CD8-positive, alpha-beta memory T cell (primary cell): ENCODE data around the gene RBAK. TPM values are rescaled to one million over a fixed set of nuclear protein-coding genes. Genes with fewer than 3 reads are reported as not detected.
"Not testable (repeated sequence)": the region's sequence is repeated elsewhere in the genome, so short reads cannot be mapped to it uniquely, and the experiment has no call there.

Source experiments
- CTCF ChIA-PET: fragments of 350-600 bp; sonication (Branson Sonifier 250); formaldehyde crosslinking; loops from one replicate; lab custom pipeline; 2021; ENCODE audit warnings: antibody characterized with exemption; lab: Charles Lee
- POLR2A ChIA-PET: fragments of 350-600 bp; sonication (Branson Sonifier 250); formaldehyde crosslinking; loops from one replicate; lab custom pipeline; 2021; ENCODE audit warnings: antibody characterized with exemption; lab: Charles Lee
- DNase-seq, 5 donors: peaks; one replicate each; pipeline versions ENCODE4 v3.0.0 to v3.0.0-alpha.2; 2020 to 2022; ENCODE audit warnings: mixed read lengths in 1 of 5
- H3K27ac ChIP-seq: one replicate; pipeline ENCODE4 v1.7.0; 2013; ENCODE audit warnings: low read depth, mild to moderate bottlenecking, low read length, moderate library complexity
- H3K27me3 ChIP-seq: 2 replicates; pipeline ENCODE4 v1.7.0; 2013; ENCODE audit warnings: low read length, mild to moderate bottlenecking; ENCODE audit not compliant: insufficient read depth, poor library complexity, severe bottlenecking
- H3K36me3 ChIP-seq: 2 replicates; pipeline ENCODE4 v1.7.0; 2013; ENCODE audit warnings: mild to moderate bottlenecking, low read length, moderate library complexity; ENCODE audit not compliant: insufficient read depth
- H3K4me1 ChIP-seq: 2 replicates; pipeline ENCODE4 v1.7.0; 2013; ENCODE audit warnings: mild to moderate bottlenecking, low read length, moderate library complexity; ENCODE audit not compliant: insufficient read depth
- H3K4me3 ChIP-seq: 2 replicates; pipeline ENCODE4 v1.7.0; 2013; ENCODE audit warnings: mild to moderate bottlenecking, low read length
- H3K9me3 ChIP-seq: 2 replicates; pipeline ENCODE4 v1.7.0; 2013; ENCODE audit warnings: mild to moderate bottlenecking, low read length
- H3K27ac Mint-ChIP-seq, 8 donors: one replicate each; pipeline ENCODE4 v1.8.0; 2020 to 2021; ENCODE audit warnings: mixed read lengths in 8 of 8, mild to moderate bottlenecking in 6 of 8, inconsistent platforms in 3 of 8, moderate library complexity in 3 of 8
- H3K27me3 Mint-ChIP-seq, 2 donors: one replicate each; pipeline ENCODE4 v1.8.0; 2020 to 2021; ENCODE audit warnings: mixed read lengths in 2 of 2, mild to moderate bottlenecking in 1 of 2, moderate library complexity in 1 of 2
- H3K36me3 Mint-ChIP-seq, 3 donors: one replicate each; pipeline ENCODE4 v1.8.0; 2020 to 2021; ENCODE audit warnings: mixed read lengths in 3 of 3, inconsistent platforms in 1 of 3, mild to moderate bottlenecking in 1 of 3
- H3K4me1 Mint-ChIP-seq, 3 donors: one replicate each; pipeline ENCODE4 v1.8.0; 2020 to 2021; ENCODE audit warnings: mixed read lengths in 3 of 3, inconsistent platforms in 1 of 3, mild to moderate bottlenecking in 1 of 3
- H3K4me3 Mint-ChIP-seq, 7 donors: one replicate each; pipeline ENCODE4 v1.8.0; 2020 to 2021; ENCODE audit warnings: mixed read lengths in 7 of 7, mild to moderate bottlenecking in 6 of 7, moderate library complexity in 4 of 7, inconsistent platforms in 2 of 7
- H3K9me3 Mint-ChIP-seq, 5 donors: one replicate each; pipeline ENCODE4 v1.8.0; 2020 to 2022; ENCODE audit warnings: mixed read lengths in 5 of 5, mild to moderate bottlenecking in 3 of 5, moderate library complexity in 2 of 5, inconsistent platforms in 1 of 5
- polyA plus RNA-seq: library from polyadenylated mRNA; unstranded; fragments of 300-500 nt; fragmentation: Illumina TruSeq; gene quantifications from one replicate; pipeline ENCODE4 v1.2.3, GENCODE V29; 2021
- total RNA-seq, 2 experiments: library from RNA; stranded (reverse); gene quantifications; one replicate each; pipeline ENCODE4 v1.2.3, GENCODE V29; 2021

RBAK gene
- total and polyA plus RNA-seq, 3 experiments from 2014 or later: 4.2 to 9.6 (median 9.3) TPM

GRCh38 chr7:5051731-5052130 is 6.1 kb downstream of the RBAK start:
- H3K27ac Mint-ChIP-seq, H3K27me3 Mint-ChIP-seq, H3K36me3 ChIP-seq: not testable (repeated sequence)

GRCh38 chr7:5053175-5053574 is 7.5 kb downstream of the RBAK start:
- no peaks in the 10 kb centered on the region for H3K9me3 ChIP-seq
- ChIA-PET POLR2A (no interaction called here), CTCF (no interaction called here)
- no peak for DNase-seq
- Mint-ChIP-seq H3K4me3 (peak overlapping the region in 1 of 7 donors; percentile 27), H3K4me1 (peaks cover 33 to 53% (median 49%) of the 10 kb centered on the region in 3 donors), H3K27ac (no peak overlapping the region), H3K9me3 (peaks cover 25 to 41% (median 36%) of the 10 kb centered on the region in 5 donors), H3K27me3 (no peaks in the 10 kb centered on the region), H3K36me3 (peaks cover 61 to 88% (median 86%) of the 10 kb centered on the region in 3 donors)
- H3K36me3 ChIP-seq: peaks cover 21% of the 10 kb centered on the region
- H3K27ac ChIP-seq: no peak overlapping the region
- no peaks in the 10 kb centered on the region for H3K27me3 ChIP-seq
- no peaks in the 10 kb centered on the region for H3K4me1 ChIP-seq
- H3K4me3 ChIP-seq: no peak overlapping the region

More at GRCh38 chr7:5051731-5052130, 6.1 kb downstream of the RBAK start:
- Mint-ChIP-seq H3K9me3 (peaks cover 25 to 35% (median 32%) of the 10 kb centered on the region in 5 donors), H3K36me3 (peaks cover 51 to 82% (median 73%) of the 10 kb centered on the region in 3 donors), H3K4me3 (peak overlapping the region in 3 of 7 donors; percentile 8 to 19 (median 13)), H3K4me1 (peaks cover 38 to 58% (median 55%) of the 10 kb centered on the region in 3 donors)
- H3K4me1 ChIP-seq, DNase-seq, H3K4me3 ChIP-seq, H3K27me3 ChIP-seq, H3K9me3 ChIP-seq, H3K27ac ChIP-seq, CTCF ChIA-PET, POLR2A ChIA-PET: not testable (repeated sequence)

DNA sequence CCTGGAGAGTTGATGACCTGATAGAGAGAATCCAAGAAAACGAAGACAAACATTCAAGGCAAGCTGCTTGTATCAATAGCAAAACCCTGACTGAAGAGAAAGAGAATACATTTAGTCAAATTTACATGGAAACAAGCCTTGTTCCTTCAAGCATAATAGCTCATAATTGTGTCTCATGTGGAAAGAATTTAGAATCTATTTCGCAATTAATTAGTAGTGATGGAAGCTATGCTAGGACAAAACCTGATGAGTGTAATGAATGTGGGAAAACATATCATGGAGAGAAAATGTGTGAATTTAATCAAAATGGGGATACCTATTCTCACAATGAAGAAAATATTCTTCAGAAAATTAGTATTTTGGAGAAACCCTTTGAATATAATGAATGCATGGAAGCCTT is 18.0 kb downstream of the RBAK start:
- H3K4me1 ChIP-seq: no peaks in the 10 kb centered on the region
- no peaks in the 10 kb centered on the region for H3K27me3 ChIP-seq
- no peak overlapping the region for H3K27ac ChIP-seq
- H3K4me3 ChIP-seq: peak overlapping the region; percentile 12
- H3K9me3 ChIP-seq: peaks cover 80% of the 10 kb centered on the region
- ChIA-PET POLR2A (no interaction called here), CTCF (no interaction called here)
- Mint-ChIP-seq H3K4me1 (no peaks in the 10 kb centered on the region), H3K27me3 (peaks cover 0 to 3% of the 10 kb centered on the region in 2 donors), H3K4me3 (no peak overlapping the region), H3K36me3 (peaks cover 43 to 92% (median 81%) of the 10 kb centered on the region in 3 donors), H3K27ac (no peak overlapping the region), H3K9me3 (peaks cover 72 to 99% (median 95%) of the 10 kb centered on the region in 5 donors)
- H3K36me3 ChIP-seq: peaks cover 57% of the 10 kb centered on the region
- DNase-seq: no peak

- Mint-ChIP-seq H3K4me1 (no peaks in the 10 kb centered on the region), H3K27ac (no peak overlapping the region), H3K27me3 (peaks cover 0 to 3% of the 10 kb centered on the region in 2 donors), H3K4me3 (no peak overlapping the region), H3K36me3 (peaks cover 37 to 92% (median 80%) of the 10 kb centered on the region in 3 donors), H3K9me3 (peaks cover 78 to 99% (median 95%) of the 10 kb centered on the region in 5 donors)
- Histone ChIP-seq H3K27ac (no peak overlapping the region), H3K4me3 (no peak overlapping the region), H3K27me3 (no peaks in the 10 kb centered on the region), H3K9me3 (peaks cover 81% of the 10 kb centered on the region), H3K4me1 (no peaks in the 10 kb centered on the region), H3K36me3 (peaks cover 49% of the 10 kb centered on the region)
- CTCF ChIA-PET: no interaction called here
- DNase-seq: no peak
- POLR2A ChIA-PET: no interaction called here
These were observed 18.9 kb downstream of the RBAK start for GRCh38 chr7:5064391-5065106.

GRCh38 chr7:5065107-5065407 is 19.4 kb downstream of the RBAK start:
- ChIA-PET CTCF (no interaction called here), POLR2A (no interaction called here)
- Histone ChIP-seq H3K36me3 (peaks cover 44% of the 10 kb centered on the region), H3K4me1 (no peaks in the 10 kb centered on the region), H3K4me3 (no peak overlapping the region), H3K9me3 (peaks cover 76% of the 10 kb centered on the region), H3K27me3 (no peaks in the 10 kb centered on the region), H3K27ac (no peak overlapping the region)
- no peaks in the 10 kb centered on the region for H3K4me1 Mint-ChIP-seq
- H3K9me3 Mint-ChIP-seq: peaks cover 73 to 99% (median 94%) of the 10 kb centered on the region in 5 donors
- no peak overlapping the region for H3K4me3 Mint-ChIP-seq
- peaks cover 0 to 3% of the 10 kb centered on the region in 2 donors for H3K27me3 Mint-ChIP-seq
- peaks cover 32 to 89% (median 75%) of the 10 kb centered on the region in 3 donors for H3K36me3 Mint-ChIP-seq
- no peak for DNase-seq
- H3K27ac Mint-ChIP-seq: no peak overlapping the region

GRCh38 chr7:5068521-5068920 is 22.9 kb downstream of the RBAK start:
- no peaks in the 10 kb centered on the region for H3K27me3 ChIP-seq
- Mint-ChIP-seq H3K27ac (no peak overlapping the region), H3K9me3 (peaks cover 57 to 88% (median 86%) of the 10 kb centered on the region in 5 donors), H3K4me1 (peaks cover 9 to 13% (median 10%) of the 10 kb centered on the region in 3 donors), H3K27me3 (peaks cover 12 to 13% of the 10 kb centered on the region in 2 donors), H3K4me3 (no peak overlapping the region), H3K36me3 (peaks cover 10 to 62% (median 42%) of the 10 kb centered on the region in 3 donors)
- H3K4me1 ChIP-seq: no peaks in the 10 kb centered on the region
- H3K36me3 ChIP-seq: peaks cover 14% of the 10 kb centered on the region
- POLR2A ChIA-PET: no interaction called here
- H3K27ac ChIP-seq: no peak overlapping the region
- peak overlapping the region; percentile 12 for H3K4me3 ChIP-seq
- H3K9me3 ChIP-seq: peaks cover 55% of the 10 kb centered on the region
- CTCF ChIA-PET: interaction anchor here (2.8 kb wide), 1 partner anchor 95 kb away, joined by 9 read pairs; no protein-coding TSS in a partner anchor
- no peak for DNase-seq

DNA sequence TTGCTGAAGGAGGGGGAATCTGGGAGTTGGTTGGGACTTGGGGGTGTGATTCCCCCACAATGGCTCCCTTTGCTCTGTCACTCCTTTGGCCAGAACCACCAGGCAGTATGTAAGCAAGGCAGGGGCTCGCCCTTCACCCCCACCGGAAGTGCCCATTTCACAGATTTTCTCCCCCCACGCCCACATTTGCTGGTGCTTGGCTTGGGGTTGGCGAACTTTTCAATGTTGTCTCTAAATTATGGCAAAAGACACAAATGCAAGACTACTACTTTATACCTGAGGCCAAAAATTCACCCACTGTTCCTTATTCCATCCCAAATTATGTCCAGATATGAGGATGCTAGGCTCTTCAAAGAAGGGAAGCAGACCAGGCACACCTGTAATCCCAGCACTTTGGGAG is 24.5 kb downstream of the RBAK start:
- H3K36me3 Mint-ChIP-seq: peaks cover 2 to 45% (median 25%) of the 10 kb centered on the region in 3 donors
- H3K9me3 Mint-ChIP-seq: peaks cover 44 to 73% (median 70%) of the 10 kb centered on the region in 5 donors
- no peak overlapping the region for H3K4me3 Mint-ChIP-seq
- no peak for DNase-seq
- H3K36me3 ChIP-seq: no peaks in the 10 kb centered on the region
- peaks cover 9 to 15% (median 11%) of the 10 kb centered on the region in 3 donors for H3K4me1 Mint-ChIP-seq
- POLR2A ChIA-PET: no interaction called here
- peaks cover 38% of the 10 kb centered on the region for H3K9me3 ChIP-seq
- CTCF ChIA-PET: interaction anchor here (0.7 to 2.8 kb wide), 2 partner anchors 15 to 96 kb away, joined by 3 to 9 read pairs; no protein-coding TSS in a partner anchor
- no peak overlapping the region for H3K4me3 ChIP-seq
- H3K27me3 Mint-ChIP-seq: peaks cover 13 to 14% of the 10 kb centered on the region in 2 donors
- H3K27ac ChIP-seq: no peak overlapping the region
- no peaks in the 10 kb centered on the region for H3K4me1 ChIP-seq
- H3K27me3 ChIP-seq: no peaks in the 10 kb centered on the region
- no peak overlapping the region for H3K27ac Mint-ChIP-seq

- not testable (repeated sequence) for DNase-seq, H3K27ac ChIP-seq
These were observed 29.5 kb downstream of the RBAK start for GRCh38 chr7:5075187-5075586.

More at GRCh38 chr7:5075187-5075586, 29.5 kb downstream of the RBAK start:
- H3K27me3 Mint-ChIP-seq: peaks cover 16 to 21% of the 10 kb centered on the region in 2 donors
- CTCF ChIA-PET, H3K4me3 ChIP-seq, H3K27ac Mint-ChIP-seq, POLR2A ChIA-PET, H3K27me3 ChIP-seq, H3K36me3 ChIP-seq, H3K4me1 ChIP-seq, H3K4me3 Mint-ChIP-seq, H3K9me3 ChIP-seq, H3K36me3 Mint-ChIP-seq: not testable (repeated sequence)
- peaks cover 13 to 15% (median 13%) of the 10 kb centered on the region in 3 donors for H3K4me1 Mint-ChIP-seq
- peaks cover 5 to 25% (median 21%) of the 10 kb centered on the region in 5 donors for H3K9me3 Mint-ChIP-seq
